G401 (cell line): ENCODE data around the gene DNAAF8. TPM values are rescaled to one million over a fixed set of nuclear protein-coding genes. Genes with fewer than 3 reads are reported as not detected.

Experiments
- DNase-seq: peaks from one replicate; pipeline ENCODE4 v3.0.0-alpha.2; 2015; ENCODE audit warnings: low spot score
- in situ Hi-C: cut with HindIII; loops from 2 replicates; pipeline ENCODE4 v1.10.0; 2016; ENCODE audit warnings: low sequenced_read_pairs, mixed read lengths
- total RNA-seq: library from RNA; depleted of rRNA; stranded (reverse); fragments of >200 nt; shearing (Covaris generic); gene quantifications from 2 replicates; pipeline ENCODE4 v1.2.3, GENCODE V29; 2014; rRNA removed

Gene DNAAF8
- total RNA-seq, 1 experiment from 2014 or later = not detected

GRCh38 chr16:4792951-4793513 is 58.7 kb downstream of the DNAAF8 start:
- no peak for DNase-seq
- in situ Hi-C loops = no loop called here

DNA sequence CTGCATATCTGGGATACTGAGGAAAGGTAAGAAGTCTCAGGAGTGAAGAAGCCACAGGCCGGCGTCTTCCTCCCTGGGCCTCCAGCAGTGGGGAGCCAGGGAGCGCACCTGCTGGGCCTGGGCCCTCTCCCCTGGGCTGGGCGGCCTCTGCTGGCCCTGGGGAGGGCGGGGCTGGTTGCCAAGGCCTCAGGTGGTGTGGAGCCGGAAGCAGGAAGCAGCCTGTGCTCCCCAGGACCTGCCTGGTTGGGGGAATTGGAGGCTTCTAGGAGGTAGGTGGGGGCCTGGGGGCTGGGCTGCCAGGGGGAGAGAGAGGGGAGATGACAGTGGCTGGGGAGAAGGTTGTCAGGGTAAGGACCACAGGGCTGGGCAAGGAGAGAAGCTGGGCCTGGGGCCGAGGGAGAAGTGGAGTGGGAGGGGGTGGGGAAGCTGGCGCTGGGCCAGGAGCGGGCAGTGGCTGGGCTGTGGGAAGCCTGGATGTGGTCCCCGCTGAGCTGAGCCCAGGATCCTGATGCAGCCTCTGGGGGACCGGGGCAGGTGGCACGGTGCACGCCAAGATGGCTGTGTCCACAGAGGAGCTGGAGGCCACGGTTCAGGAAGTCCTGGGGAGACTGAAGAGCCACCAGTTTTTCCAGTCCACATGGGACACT is 61.0 kb downstream of the DNAAF8 start, which contains the start of gene SMIM22:
Gene SMIM22 (plus strand): TSS at position 189 of the 647 bp plus-strand sequence. CDS start 366 bp downstream, at position 555.
- in situ Hi-C loops = no loop called here

DNA sequence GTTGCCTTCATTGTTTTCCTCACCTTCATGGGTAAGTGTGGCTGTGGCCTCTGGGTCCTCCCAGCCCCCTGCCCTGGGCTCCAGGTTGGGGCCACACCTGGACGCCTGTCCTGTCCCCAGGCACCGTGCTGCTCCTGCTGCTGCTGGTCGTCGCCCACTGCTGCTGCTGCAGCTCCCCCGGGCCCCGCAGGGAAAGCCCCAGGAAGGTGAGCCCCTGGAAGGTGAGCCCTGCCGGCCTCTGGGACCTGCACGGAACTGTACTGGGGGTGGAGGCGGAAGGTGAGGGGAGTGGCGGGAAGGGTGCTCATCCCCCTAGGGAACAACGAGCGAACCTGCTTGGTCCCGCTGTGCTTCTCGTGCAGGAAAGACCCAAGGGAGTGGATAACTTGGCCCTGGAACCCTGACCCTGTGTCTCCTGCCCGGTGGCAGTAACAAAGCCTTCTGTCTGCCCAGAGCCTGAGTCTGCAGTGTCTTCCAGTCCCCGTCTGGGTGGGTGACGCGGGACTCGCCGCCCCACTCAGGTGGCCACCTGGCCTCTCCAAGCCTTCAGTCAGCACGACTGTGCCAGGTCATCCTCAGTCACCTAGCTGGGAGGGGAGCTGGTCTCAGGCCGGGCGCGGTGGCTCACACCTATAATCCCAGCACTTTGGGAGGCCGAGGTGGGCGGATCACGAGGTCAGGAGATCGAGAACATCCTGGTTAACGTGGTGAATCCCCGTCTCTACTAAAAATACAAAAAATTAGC is 61.7 kb downstream of the DNAAF8 start:
- no peak for DNase-seq
- in situ Hi-C loops = no loop called here

More for the DNA sequence above, 61.0 kb downstream of the DNAAF8 start, which contains the start of gene SMIM22:
- no peak for DNase-seq

GRCh38 chr16:4796982-4797804 is 62.9 kb downstream of the DNAAF8 start:
- in situ Hi-C loops = no loop called here
- no peak for DNase-seq

DNA sequence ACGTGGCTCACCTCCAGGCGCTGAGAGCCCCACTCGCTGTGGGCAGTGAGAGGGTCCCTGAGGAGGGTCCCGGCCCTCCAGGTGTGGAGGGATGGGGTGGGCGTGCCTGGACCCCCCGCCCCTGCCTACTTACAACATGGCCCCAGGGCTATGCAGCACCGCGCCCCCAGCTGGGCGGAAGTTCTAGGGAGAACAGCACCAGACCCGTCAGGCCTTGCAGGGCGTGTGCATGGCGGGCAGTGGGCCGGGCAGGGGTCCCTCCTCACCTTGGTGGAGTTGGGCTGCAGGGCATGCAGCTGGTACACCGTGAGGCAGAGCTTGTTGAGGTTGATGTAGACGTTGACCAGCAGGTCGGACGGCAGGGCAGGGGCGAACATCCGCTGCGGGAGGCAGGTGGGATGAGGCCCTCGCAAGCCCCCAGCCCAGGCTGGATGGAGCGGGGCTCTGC is 63.5 kb downstream of the DNAAF8 start:
- DNase-seq = no peak
- in situ Hi-C loops = no loop called here

- in situ Hi-C loops = no loop called here
- DNase-seq = no peak
Measured at GRCh38 chr16:4798456-4798855, 64.1 kb downstream of the DNAAF8 start.

Other genes with a start within 250 kb of the DNAAF8 start
- gene CDIP1, start 195.8 kb upstream of the DNAAF8 start, total RNA-seq = 12.4 and 17.2 TPM in 2 replicates
- gene C16orf96, start 178.2 kb upstream of the DNAAF8 start, total RNA-seq = 0.17 TPM in 1 of 2 replicates, not detected in the other
- gene UBALD1, start 119.6 kb upstream of the DNAAF8 start, total RNA-seq = 12.4 and 15.6 TPM in 2 replicates
- 13.3 and 21.4 TPM in 2 replicates for gene MGRN1, start 109.7 kb upstream of the DNAAF8 start, total RNA-seq
- 71.5 and 89.1 TPM in 2 replicates for gene NUDT16L1, start 41.0 kb upstream of the DNAAF8 start, total RNA-seq
- gene ANKS3, start 266 bp upstream of the DNAAF8 start, total RNA-seq = 12.8 and 18.0 TPM in 2 replicates
- gene ZNF500, start 32.6 kb downstream of the DNAAF8 start, total RNA-seq = 11.0 and 16.2 TPM in 2 replicates
- gene SEPTIN12, start 53.8 kb downstream of the DNAAF8 start, total RNA-seq = not detected in 2 replicates
- gene SMIM22, start 60.8 kb downstream of the DNAAF8 start, total RNA-seq = not detected in 2 replicates
- 25.9 and 30.4 TPM in 2 replicates for gene ROGDI, start 68.1 kb downstream of the DNAAF8 start, total RNA-seq
- 79.9 and 82.0 TPM in 2 replicates for gene GLYR1, start 112.8 kb downstream of the DNAAF8 start, total RNA-seq
- gene UBN1, start 112.9 kb downstream of the DNAAF8 start, total RNA-seq = 22.6 and 24.7 TPM in 2 replicates
- 33.2 and 41.0 TPM in 2 replicates for gene PPL, start 202.6 kb downstream of the DNAAF8 start, total RNA-seq
- 0.10 and 0.86 TPM in 2 replicates for gene SEC14L5, start 223.8 kb downstream of the DNAAF8 start, total RNA-seq